Measurements from ENCODE around the gene SLC39A7.

The SLC39A7 gene

GRCh38 chr6:33243476-33243875, 42.8 kb downstream of the SLC39A7 start:
- no peak for DNase-seq

GRCh38 chr6:33247977-33248642, 47.4 kb downstream of the SLC39A7 start:
- peak; percentile 93 for DNase-seq

GRCh38 chr6:33248643-33248931, 47.9 kb downstream of the SLC39A7 start:
- no peak for DNase-seq

- peak; percentile 98 for DNase-seq
These were observed 48.5 kb downstream of the SLC39A7 start for GRCh38 chr6:33248932-33249731.

- no peak for DNase-seq
These were observed 49.3 kb downstream of the SLC39A7 start for GRCh38 chr6:33249732-33250630.

GRCh38 chr6:33250731-33251130, 50.1 kb downstream of the SLC39A7 start:
- no peak for DNase-seq

GRCh38 chr6:33251395-33252012, 50.8 kb downstream of the SLC39A7 start:
- no peak for DNase-seq

GRCh38 chr6:33252759-33253158, 52.1 kb downstream of the SLC39A7 start:
- no peak for DNase-seq
